Activated T-helper 2 cell treated with anti-CD3 and anti-CD28 coated beads, Interferon-gamma antibody, Interleukin-2, Interleukin-4, amounts not matched to agents 10 μg/mL and 5 μg/mL and 100 μg/mL, durations not matched to agents 14 hours and 24 hours and 36 hours (primary cell): ENCODE data around the gene PLAAT3. TPM values are rescaled to one million over a fixed set of nuclear protein-coding genes. Genes with fewer than 3 reads are reported as not detected.
"Not testable (repeated sequence)": the region's sequence is repeated elsewhere in the genome, so short reads cannot be mapped to it uniquely, and the experiment has no call there.

Source experiments
- DNase-seq: peaks from one replicate; pipeline ENCODE4 v3.0.0; 2021; ENCODE audit warnings: low spot score
- H3K27ac Mint-ChIP-seq: one replicate; pipeline ENCODE4 v1.8.0; 2021; ENCODE audit warnings: mixed read lengths
- H3K27me3 Mint-ChIP-seq: one replicate; pipeline ENCODE4 v1.8.0; 2021; ENCODE audit warnings: low read depth, mixed read lengths
- H3K36me3 Mint-ChIP-seq: one replicate; pipeline ENCODE4 v1.8.0; 2021; ENCODE audit warnings: low read depth, mixed read lengths
- H3K4me1 Mint-ChIP-seq: one replicate; pipeline ENCODE4 v1.8.0; 2021; ENCODE audit warnings: low read depth, mixed read lengths
- H3K4me3 Mint-ChIP-seq: one replicate; pipeline ENCODE4 v1.8.0; 2021; ENCODE audit warnings: low read depth, mild to moderate bottlenecking, moderate library complexity, mixed read lengths
- H3K9me3 Mint-ChIP-seq: one replicate; pipeline ENCODE4 v1.8.0; 2021; ENCODE audit warnings: mixed read lengths
- intact Hi-C: fragments of 100-400 bp; cut with micrococcal nuclease; formaldehyde crosslinking; loops from one replicate; pipeline ENCODE4 v1.15.1; 2023
- total RNA-seq: library from RNA; stranded (reverse); gene quantifications from 2 replicates; pipeline ENCODE4 v1.2.3, GENCODE V29; 2022

PLAAT3 gene
- total RNA-seq, 1 donor from 2014 or later, result 15.2 TPM

GRCh38 chr11:63602290-63603179 is 11.7 kb downstream of the PLAAT3 start:
- H3K27ac Mint-ChIP-seq, result peak overlapping the region; percentile 7
- H3K9me3 Mint-ChIP-seq, H3K4me1 Mint-ChIP-seq, H3K4me3 Mint-ChIP-seq, DNase-seq, H3K36me3 Mint-ChIP-seq, intact Hi-C loops, H3K27me3 Mint-ChIP-seq: not testable (repeated sequence)

GRCh38 chr11:63599211-63600122 is 14.8 kb downstream of the PLAAT3 start:
- Mint-ChIP-seq H3K27ac (no peak overlapping the region), H3K9me3 (no peaks in the 10 kb centered on the region), H3K27me3 (no peaks in the 10 kb centered on the region), H3K36me3 (no peaks in the 10 kb centered on the region), H3K4me3 (no peak overlapping the region), H3K4me1 (peaks cover 7% of the 10 kb centered on the region)
- intact Hi-C loops, result no loop called here
- no peak for DNase-seq

- Mint-ChIP-seq H3K27me3 (no peaks in the 10 kb centered on the region), H3K4me1 (peaks cover 7% of the 10 kb centered on the region), H3K4me3 (no peak overlapping the region), H3K27ac (no peak overlapping the region), H3K9me3 (no peaks in the 10 kb centered on the region), H3K36me3 (no peaks in the 10 kb centered on the region)
- intact Hi-C loops, result no loop called here
- no peak for DNase-seq
These were observed 15.7 kb downstream of the PLAAT3 start for GRCh38 chr11:63598556-63598955.

GRCh38 chr11:63595296-63595695 is 18.9 kb downstream of the PLAAT3 start:
- DNase-seq, result no peak
- intact Hi-C loops, result no loop called here
- H3K36me3 Mint-ChIP-seq, result no peaks in the 10 kb centered on the region
- no peak overlapping the region for H3K4me3 Mint-ChIP-seq
- no peaks in the 10 kb centered on the region for H3K9me3 Mint-ChIP-seq
- H3K4me1 Mint-ChIP-seq, result no peaks in the 10 kb centered on the region
- no peaks in the 10 kb centered on the region for H3K27me3 Mint-ChIP-seq
- H3K27ac Mint-ChIP-seq, result no peak overlapping the region

GRCh38 chr11:63592975-63593395 is 21.2 kb downstream of the PLAAT3 start:
- Mint-ChIP-seq H3K36me3 (no peaks in the 10 kb centered on the region), H3K4me3 (no peak overlapping the region), H3K27ac (no peak overlapping the region), H3K27me3 (peaks cover 4% of the 10 kb centered on the region), H3K9me3 (no peaks in the 10 kb centered on the region), H3K4me1 (no peaks in the 10 kb centered on the region)
- DNase-seq, result no peak
- intact Hi-C loops, result no loop called here

- H3K9me3 Mint-ChIP-seq, result no peaks in the 10 kb centered on the region
- intact Hi-C loops, result no loop called here
- no peak for DNase-seq
- no peak overlapping the region for H3K4me3 Mint-ChIP-seq
- no peaks in the 10 kb centered on the region for H3K36me3 Mint-ChIP-seq
- peaks cover 7% of the 10 kb centered on the region for H3K27me3 Mint-ChIP-seq
- H3K27ac Mint-ChIP-seq, result no peak overlapping the region
- H3K4me1 Mint-ChIP-seq, result no peaks in the 10 kb centered on the region
These were observed 24.0 kb downstream of the PLAAT3 start for GRCh38 chr11:63590024-63590788.

- intact Hi-C loops, result no loop called here
- Mint-ChIP-seq H3K4me1 (no peaks in the 10 kb centered on the region), H3K36me3 (no peaks in the 10 kb centered on the region), H3K9me3 (no peaks in the 10 kb centered on the region), H3K27me3 (peaks cover 7% of the 10 kb centered on the region), H3K27ac (no peak overlapping the region), H3K4me3 (no peak overlapping the region)
- DNase-seq, result no peak
These were observed 25.2 kb downstream of the PLAAT3 start for GRCh38 chr11:63589000-63589399.

GRCh38 chr11:63586451-63587166 is 27.6 kb downstream of the PLAAT3 start:
- Mint-ChIP-seq H3K36me3 (peaks cover 7% of the 10 kb centered on the region), H3K27ac (no peak overlapping the region), H3K9me3 (peaks cover 7% of the 10 kb centered on the region), H3K27me3 (peaks cover 7% of the 10 kb centered on the region), H3K4me1 (peaks cover 13% of the 10 kb centered on the region), H3K4me3 (no peak overlapping the region)
- intact Hi-C loops, result no loop called here
- DNase-seq, result no peak

GRCh38 chr11:63583357-63583677 is 30.9 kb downstream of the PLAAT3 start:
- intact Hi-C loops, result no loop called here
- H3K4me3 Mint-ChIP-seq, result no peak overlapping the region

GRCh38 chr11:63581224-63581623 is 33.0 kb downstream of the PLAAT3 start:
- H3K4me3 Mint-ChIP-seq, intact Hi-C loops, H3K27ac Mint-ChIP-seq, H3K27me3 Mint-ChIP-seq, DNase-seq: not testable (repeated sequence)
- Mint-ChIP-seq H3K4me1 (peaks cover 14% of the 10 kb centered on the region), H3K36me3 (peaks cover 18% of the 10 kb centered on the region), H3K9me3 (peaks cover 27% of the 10 kb centered on the region)

More at GRCh38 chr11:63583357-63583677, 30.9 kb downstream of the PLAAT3 start:
- Mint-ChIP-seq H3K36me3 (peaks cover 15% of the 10 kb centered on the region), H3K9me3 (peaks cover 23% of the 10 kb centered on the region), H3K27me3 (peaks cover 3% of the 10 kb centered on the region), H3K4me1 (peaks cover 14% of the 10 kb centered on the region), H3K27ac (no peak overlapping the region)
- DNase-seq, result no peak

- DNase-seq, H3K27me3 Mint-ChIP-seq, H3K27ac Mint-ChIP-seq, intact Hi-C loops, H3K4me3 Mint-ChIP-seq: not testable (repeated sequence)
- Mint-ChIP-seq H3K4me1 (peaks cover 29% of the 10 kb centered on the region), H3K9me3 (peaks cover 27% of the 10 kb centered on the region), H3K36me3 (peaks cover 21% of the 10 kb centered on the region)
These were observed 35.4 kb downstream of the PLAAT3 start for GRCh38 chr11:63578882-63579281.
